Stimulated activated effector memory CD8-positive, alpha-beta T cell treated with anti-CD3 and anti-CD28 coated beads, Interleukin-12 subunit alpha, Interleukin-12 subunit beta, amount 100 ng/mL, for 72 hours (primary cell): Measurements from ENCODE around the gene PRR29.
"Not testable (repeated sequence)": the region's sequence is repeated elsewhere in the genome, so short reads cannot be mapped to it uniquely, and the experiment has no call there.

ENCODE experiments used
- ATAC-seq: fragments of 150-1000 bp; cut with Tn5 transposase; 2 replicates; pipeline ENCODE4 v1.10.0; 2021
- DNase-seq, 2 donors: peaks; one replicate each; pipeline ENCODE4 v3.0.0; 2021 to 2022; ENCODE audit warnings: low spot score in 2 of 2
- H3K27ac Mint-ChIP-seq: one replicate; pipeline ENCODE4 v1.8.0; 2022; ENCODE audit warnings: mild to moderate bottlenecking, mixed read lengths
- H3K36me3 Mint-ChIP-seq: one replicate; pipeline ENCODE4 v1.8.0; 2022; ENCODE audit warnings: mild to moderate bottlenecking, mixed read lengths
- H3K4me1 Mint-ChIP-seq: one replicate; pipeline ENCODE4 v1.8.0; 2022; ENCODE audit warnings: mixed read lengths
- H3K4me3 Mint-ChIP-seq: one replicate; pipeline ENCODE4 v1.8.0; 2022; ENCODE audit warnings: mild to moderate bottlenecking, mixed read lengths
- H3K9me3 Mint-ChIP-seq: one replicate; pipeline ENCODE4 v1.8.0; 2022; ENCODE audit warnings: mixed read lengths

Gene PRR29

GRCh38 chr17:64008830-64009229 is 10.7 kb downstream of the PRR29 start:
- no peak for ATAC-seq
- Mint-ChIP-seq H3K4me3 (no peak overlapping the region), H3K4me1 (peaks cover 56% of the 10 kb centered on the region), H3K36me3 (peaks cover 53% of the 10 kb centered on the region), H3K27ac (peak overlapping the region; percentile 69), H3K9me3 (no peaks in the 10 kb centered on the region)
- no peak for DNase-seq

- Mint-ChIP-seq H3K9me3 (no peaks in the 10 kb centered on the region), H3K36me3 (peaks cover 43% of the 10 kb centered on the region), H3K4me3 (no peak overlapping the region), H3K27ac (peak overlapping the region; percentile 69), H3K4me1 (peaks cover 64% of the 10 kb centered on the region)
- DNase-seq (no peak), ATAC-seq (peak; percentile 59)
Measured at GRCh38 chr17:64009571-64010402, 11.6 kb downstream of the PRR29 start.

- H3K9me3 Mint-ChIP-seq = no peaks in the 10 kb centered on the region
- no peak for ATAC-seq
- no peak for DNase-seq
- H3K4me1 Mint-ChIP-seq = peaks cover 39% of the 10 kb centered on the region
- peaks cover 30% of the 10 kb centered on the region for H3K36me3 Mint-ChIP-seq
- H3K27ac Mint-ChIP-seq = peak overlapping the region; percentile 99
- peak overlapping the region; percentile 90 for H3K4me3 Mint-ChIP-seq
Measured at GRCh38 chr17:64015447-64015846, 17.3 kb downstream of the PRR29 start.

GRCh38 chr17:64016231-64016784 is 18.2 kb downstream of the PRR29 start:
- no peak for ATAC-seq
- no peak for DNase-seq
- H3K4me3 Mint-ChIP-seq = peak overlapping the region; percentile 90
- H3K27ac Mint-ChIP-seq = peak overlapping the region; percentile 99
- H3K9me3 Mint-ChIP-seq = no peaks in the 10 kb centered on the region
- H3K36me3 Mint-ChIP-seq = peaks cover 29% of the 10 kb centered on the region
- peaks cover 45% of the 10 kb centered on the region for H3K4me1 Mint-ChIP-seq

- Mint-ChIP-seq H3K27ac (peak overlapping the region; percentile 99), H3K4me3 (peak overlapping the region; percentile 90), H3K9me3 (no peaks in the 10 kb centered on the region), H3K36me3 (peaks cover 22% of the 10 kb centered on the region), H3K4me1 (peaks cover 50% of the 10 kb centered on the region)
- no peak for ATAC-seq
- DNase-seq = no peak
Measured at GRCh38 chr17:64016974-64017373, 18.8 kb downstream of the PRR29 start.

- H3K4me3 Mint-ChIP-seq = peak overlapping the region; percentile 90
- no peaks in the 10 kb centered on the region for H3K9me3 Mint-ChIP-seq
- H3K36me3 Mint-ChIP-seq = peaks cover 22% of the 10 kb centered on the region
- no peak for ATAC-seq
- no peak for DNase-seq
- H3K4me1 Mint-ChIP-seq = peaks cover 55% of the 10 kb centered on the region
- H3K27ac Mint-ChIP-seq = peak overlapping the region; percentile 99
Measured at GRCh38 chr17:64017381-64017980, 19.3 kb downstream of the PRR29 start.

- Mint-ChIP-seq H3K4me3 (peak overlapping the region; percentile 90), H3K27ac (peak overlapping the region; percentile 96), H3K4me1 (peaks cover 65% of the 10 kb centered on the region), H3K36me3 (peaks cover 28% of the 10 kb centered on the region)
- DNase-seq, H3K9me3 Mint-ChIP-seq: not testable (repeated sequence)
- peak; percentile 34 for ATAC-seq
Measured at GRCh38 chr17:64019551-64019961, 21.4 kb downstream of the PRR29 start.

- Mint-ChIP-seq H3K4me3 (peak within 1 kb of the TSS; percentile 90), H3K27ac (peak within 1 kb of the TSS; percentile 96), H3K36me3 (peaks cover 35% of the 10 kb centered on the region), H3K4me1 (peaks cover 65% of the 10 kb centered on the region), H3K9me3 (no peaks in the 10 kb centered on the region)
- ATAC-seq = peak; percentile 82
- peak; percentile 67 to 90 for DNase-seq
Measured at GRCh38 chr17:64020056-64020766, 22.1 kb downstream of the PRR29 start, which contains the start of gene ICAM2. ICAM2 (minus strand) TSS chr17:64020633; CDS start chr17:64006691, 13,942 bp downstream.

GRCh38 chr17:64022611-64023063 is 24.5 kb downstream of the PRR29 start:
- Mint-ChIP-seq H3K27ac (peak overlapping the region; percentile 84), H3K4me3 (peak overlapping the region; percentile 31), H3K4me1 (peaks cover 68% of the 10 kb centered on the region), H3K36me3 (peaks cover 42% of the 10 kb centered on the region), H3K9me3 (no peaks in the 10 kb centered on the region)
- DNase-seq = no peak
- no peak for ATAC-seq

- DNase-seq (no peak), ATAC-seq (no peak)
- Mint-ChIP-seq H3K36me3 (peaks cover 37% of the 10 kb centered on the region), H3K9me3 (no peaks in the 10 kb centered on the region), H3K4me1 (peaks cover 69% of the 10 kb centered on the region), H3K4me3 (peak overlapping the region; percentile 78), H3K27ac (peak overlapping the region; percentile 90)
Measured at GRCh38 chr17:64024215-64024654, 26.1 kb downstream of the PRR29 start.

GRCh38 chr17:64024781-64025731 is 26.9 kb downstream of the PRR29 start:
- peak overlapping the region; percentile 78 for H3K4me3 Mint-ChIP-seq
- DNase-seq = peak; percentile 47 to 75
- H3K4me1 Mint-ChIP-seq = peaks cover 69% of the 10 kb centered on the region
- ATAC-seq = peak; percentile 73
- H3K27ac Mint-ChIP-seq = peak overlapping the region; percentile 90
- H3K9me3 Mint-ChIP-seq = no peaks in the 10 kb centered on the region
- H3K36me3 Mint-ChIP-seq = peaks cover 38% of the 10 kb centered on the region

GRCh38 chr17:64025732-64026294 is 27.7 kb downstream of the PRR29 start:
- peak overlapping the region; percentile 90 for H3K27ac Mint-ChIP-seq
- peaks cover 67% of the 10 kb centered on the region for H3K4me1 Mint-ChIP-seq
- no peaks in the 10 kb centered on the region for H3K9me3 Mint-ChIP-seq
- DNase-seq (peak; percentile 84 to 91), ATAC-seq (peak; percentile 80)
- H3K4me3 Mint-ChIP-seq = peak overlapping the region; percentile 78
- peaks cover 36% of the 10 kb centered on the region for H3K36me3 Mint-ChIP-seq

GRCh38 chr17:64028874-64029464 is 30.8 kb downstream of the PRR29 start:
- Mint-ChIP-seq H3K4me1 (peaks cover 39% of the 10 kb centered on the region), H3K4me3 (no peak overlapping the region), H3K36me3 (peaks cover 43% of the 10 kb centered on the region), H3K27ac (no peak overlapping the region), H3K9me3 (no peaks in the 10 kb centered on the region)
- DNase-seq = peak; percentile 56 to 83
- ATAC-seq = no peak
